Activated naive CD4-positive, alpha-beta T cell treated with anti-CD3 and anti-CD28 coated beads, Interleukin-2, amount 10 ng/mL, durations not matched to agents 7 days and 5 days (primary cell): ENCODE data around the gene ASIC4.

Source experiments
- CTCF ChIA-PET: fragments of 350-600 bp; sonication (Branson Sonifier 250); formaldehyde crosslinking; loops from one replicate; lab custom pipeline; 2021; ENCODE audit warnings: antibody characterized with exemption; lab: Charles Lee
- DNase-seq: peaks from one replicate; pipeline ENCODE4 v3.0.0-alpha.2; 2020
- H3K27ac Mint-ChIP-seq: one replicate; pipeline ENCODE4 v1.8.0; 2021; ENCODE audit warnings: mild to moderate bottlenecking, moderate library complexity, mixed read lengths
- H3K27me3 Mint-ChIP-seq: one replicate; pipeline ENCODE4 v1.8.0; 2021; ENCODE audit warnings: mild to moderate bottlenecking, mixed read lengths
- H3K36me3 Mint-ChIP-seq: one replicate; pipeline ENCODE4 v1.8.0; 2021; ENCODE audit warnings: mixed read lengths
- H3K4me1 Mint-ChIP-seq: one replicate; pipeline ENCODE4 v1.8.0; 2021; ENCODE audit warnings: mixed read lengths
- H3K4me3 Mint-ChIP-seq: one replicate; pipeline ENCODE4 v1.8.0; 2021; ENCODE audit warnings: mild to moderate bottlenecking, moderate library complexity, mixed read lengths
- H3K9me3 Mint-ChIP-seq: one replicate; pipeline ENCODE4 v1.8.0; 2021; ENCODE audit warnings: mixed read lengths

ASIC4 gene

DNA sequence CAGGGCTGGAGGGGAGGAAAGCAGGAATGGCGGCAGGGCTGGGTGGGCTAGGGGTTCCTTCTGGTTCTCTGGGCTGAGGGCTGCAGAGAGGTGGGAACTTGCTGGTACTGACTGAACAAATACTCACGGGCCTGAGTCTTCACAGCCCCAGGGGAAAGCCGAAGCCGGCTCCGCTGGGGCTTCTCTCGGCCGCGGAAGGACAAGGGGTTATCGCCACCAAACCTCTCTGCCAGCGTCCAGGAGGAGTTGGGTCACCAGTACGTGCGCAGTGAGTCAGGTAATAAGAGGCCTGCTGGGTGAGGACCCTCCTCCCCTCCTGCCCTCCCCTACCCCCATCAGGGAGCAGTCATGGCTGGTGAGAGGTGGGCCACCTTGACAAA is 29.1 kb upstream of the ASIC4 start:
- Mint-ChIP-seq H3K4me3 (no peak overlapping the region), H3K36me3 (no peaks in the 10 kb centered on the region), H3K9me3 (no peaks in the 10 kb centered on the region), H3K27me3 (peaks cover 85% of the 10 kb centered on the region), H3K4me1 (peaks cover 2% of the 10 kb centered on the region), H3K27ac (no peak overlapping the region)
- CTCF ChIA-PET = interaction anchor here (0.8 to 2.9 kb wide), 6 partner anchors 9 to 56 kb away, joined by 3 to 13 read pairs (median 3); a partner anchor contains a TSS
- DNase-seq = no peak

DNA sequence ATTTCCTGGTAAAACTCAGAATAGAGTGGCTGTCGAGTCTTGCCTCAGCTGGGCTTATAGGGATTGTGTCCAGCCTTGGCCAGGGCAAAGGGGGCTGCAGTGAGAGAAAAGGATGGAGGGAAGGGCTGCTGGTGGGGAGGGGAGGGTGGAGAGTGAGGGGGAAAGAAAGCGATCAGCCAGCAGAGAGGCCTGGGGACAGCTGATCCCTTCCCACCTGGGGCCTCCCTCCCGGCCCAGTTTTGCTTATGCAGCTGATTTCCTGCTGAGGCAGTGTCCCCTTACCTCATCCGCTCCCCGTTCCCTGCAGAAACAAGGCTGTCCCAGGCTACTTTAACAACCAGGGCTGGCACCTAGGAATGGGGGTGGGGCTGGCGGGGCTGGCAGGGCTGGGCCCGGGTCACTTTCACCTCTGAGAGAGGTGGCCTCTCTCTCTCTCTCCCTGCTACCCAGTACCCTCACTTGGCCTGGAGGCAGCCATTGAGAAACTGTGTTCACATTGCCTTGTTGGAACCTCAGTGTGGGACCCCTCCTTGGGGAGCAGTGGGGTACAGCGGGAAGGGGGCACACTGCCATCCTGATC is 27.8 kb upstream of the ASIC4 start:
- H3K4me1 Mint-ChIP-seq = peaks cover 2% of the 10 kb centered on the region
- peaks cover 73% of the 10 kb centered on the region for H3K27me3 Mint-ChIP-seq
- CTCF ChIA-PET = interaction anchor here (0.7 to 2.9 kb wide), 4 partner anchors 9 to 55 kb away, joined by 3 to 13 read pairs (median 4); a partner anchor contains a TSS
- no peak overlapping the region for H3K4me3 Mint-ChIP-seq
- H3K36me3 Mint-ChIP-seq = no peaks in the 10 kb centered on the region
- no peak for DNase-seq
- no peaks in the 10 kb centered on the region for H3K9me3 Mint-ChIP-seq
- H3K27ac Mint-ChIP-seq = no peak overlapping the region

- H3K27ac Mint-ChIP-seq = no peak overlapping the region
- peaks cover 73% of the 10 kb centered on the region for H3K27me3 Mint-ChIP-seq
- H3K4me1 Mint-ChIP-seq = peaks cover 2% of the 10 kb centered on the region
- no peaks in the 10 kb centered on the region for H3K36me3 Mint-ChIP-seq
- H3K9me3 Mint-ChIP-seq = no peaks in the 10 kb centered on the region
- DNase-seq = no peak
- CTCF ChIA-PET = interaction anchor here (0.6 kb wide), 1 partner anchor 72 kb away, joined by 3 read pairs; no protein-coding TSS in a partner anchor
- H3K4me3 Mint-ChIP-seq = no peak overlapping the region
Observed at GRCh38 chr2:219488149-219488843, 26.0 kb upstream of the ASIC4 start.

DNA sequence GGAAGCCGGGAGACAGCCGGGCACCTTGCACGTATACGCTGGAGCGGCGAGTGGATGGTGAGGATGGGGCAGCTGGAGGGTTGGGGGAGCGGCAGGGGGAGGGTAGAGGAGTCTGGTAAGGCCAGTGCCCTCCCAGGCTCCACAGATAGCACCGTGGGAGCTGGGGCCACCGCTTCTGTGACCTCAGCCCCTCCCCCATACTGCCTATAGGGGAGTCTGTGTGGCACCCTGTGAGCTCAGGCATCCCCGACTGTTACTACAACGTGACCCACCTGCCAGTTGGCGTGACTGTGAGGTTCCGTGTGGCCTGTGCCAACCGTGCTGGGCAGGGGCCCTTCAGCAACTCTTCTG is 25.5 kb upstream of the ASIC4 start:
- peaks cover 2% of the 10 kb centered on the region for H3K4me1 Mint-ChIP-seq
- H3K27me3 Mint-ChIP-seq = peaks cover 76% of the 10 kb centered on the region
- DNase-seq = no peak
- H3K9me3 Mint-ChIP-seq = no peaks in the 10 kb centered on the region
- no peak overlapping the region for H3K4me3 Mint-ChIP-seq
- CTCF ChIA-PET = interaction anchor here (0.6 to 1.1 kb wide), 2 partner anchors 42 to 73 kb away, joined by 3 read pairs; no protein-coding TSS in a partner anchor
- no peaks in the 10 kb centered on the region for H3K36me3 Mint-ChIP-seq
- H3K27ac Mint-ChIP-seq = no peak overlapping the region

GRCh38 chr2:219489315-219489714 is 25.0 kb upstream of the ASIC4 start:
- CTCF ChIA-PET = interaction anchor here (1.1 kb wide), 1 partner anchor 42 kb away, joined by 3 read pairs; no protein-coding TSS in a partner anchor
- no peak for DNase-seq
- no peak overlapping the region for H3K27ac Mint-ChIP-seq
- H3K9me3 Mint-ChIP-seq = no peaks in the 10 kb centered on the region
- H3K4me1 Mint-ChIP-seq = no peaks in the 10 kb centered on the region
- H3K36me3 Mint-ChIP-seq = no peaks in the 10 kb centered on the region
- peaks cover 76% of the 10 kb centered on the region for H3K27me3 Mint-ChIP-seq
- H3K4me3 Mint-ChIP-seq = no peak overlapping the region

- DNase-seq = no peak
- Mint-ChIP-seq H3K36me3 (no peaks in the 10 kb centered on the region), H3K4me1 (no peaks in the 10 kb centered on the region), H3K4me3 (no peak overlapping the region), H3K27ac (no peak overlapping the region), H3K9me3 (no peaks in the 10 kb centered on the region), H3K27me3 (peaks cover 76% of the 10 kb centered on the region)
- CTCF ChIA-PET = interaction anchor here (1.1 to 2.5 kb wide), 3 partner anchors 8 to 39 kb away, joined by 3 to 9 read pairs (median 5); no protein-coding TSS in a partner anchor
Observed at GRCh38 chr2:219490186-219490585, 24.1 kb upstream of the ASIC4 start.

- no peak overlapping the region for H3K4me3 Mint-ChIP-seq
- H3K27ac Mint-ChIP-seq = no peak overlapping the region
- DNase-seq = no peak
- CTCF ChIA-PET = interaction anchor here (1.1 to 2.5 kb wide), 3 partner anchors 9 to 39 kb away, joined by 3 to 9 read pairs (median 5); no protein-coding TSS in a partner anchor
- no peaks in the 10 kb centered on the region for H3K4me1 Mint-ChIP-seq
- no peaks in the 10 kb centered on the region for H3K36me3 Mint-ChIP-seq
- no peaks in the 10 kb centered on the region for H3K9me3 Mint-ChIP-seq
- peaks cover 76% of the 10 kb centered on the region for H3K27me3 Mint-ChIP-seq
Observed at GRCh38 chr2:219490600-219491130, 23.6 kb upstream of the ASIC4 start.

DNA sequence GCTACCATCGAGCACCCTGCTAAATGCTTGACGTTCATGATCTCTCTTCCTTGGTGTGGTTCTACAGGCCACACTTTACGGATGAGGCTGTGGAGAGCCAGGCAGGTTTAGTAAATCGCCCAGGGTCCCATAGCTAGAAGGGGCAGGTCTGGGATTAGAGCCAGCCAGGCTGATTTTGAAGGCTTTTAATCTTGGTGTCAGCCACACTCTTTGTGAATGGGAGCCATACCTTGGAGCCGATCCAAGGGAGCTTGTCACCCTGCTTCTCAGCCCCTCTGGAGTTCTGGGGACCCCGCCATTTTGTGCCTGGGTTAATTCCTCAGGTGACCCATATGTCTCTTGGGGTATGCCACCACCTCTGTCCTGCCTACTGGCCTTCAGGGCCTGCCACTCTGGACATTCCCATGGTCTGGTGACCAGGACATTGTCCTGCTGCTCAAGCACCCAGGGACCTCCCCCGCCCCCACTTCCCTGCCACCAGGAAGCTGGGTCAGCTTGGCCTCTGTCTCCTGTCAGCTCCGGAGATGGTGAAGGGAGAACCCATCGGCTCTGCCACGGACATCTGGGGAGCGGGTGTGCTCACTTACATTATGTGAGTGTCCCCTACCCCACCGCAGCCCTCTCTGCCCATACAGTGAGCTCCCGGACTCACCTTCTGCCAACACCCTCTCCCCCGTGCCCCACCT is 22.9 kb upstream of the ASIC4 start:
- Mint-ChIP-seq H3K9me3 (no peaks in the 10 kb centered on the region), H3K4me3 (no peak overlapping the region), H3K36me3 (no peaks in the 10 kb centered on the region), H3K27me3 (peaks cover 76% of the 10 kb centered on the region), H3K27ac (no peak overlapping the region), H3K4me1 (peaks cover 2% of the 10 kb centered on the region)
- no peak for DNase-seq
- CTCF ChIA-PET = interaction anchor here (1.5 to 2.5 kb wide), 4 partner anchors 10 to 43 kb away, joined by 4 to 9 read pairs (median 5); no protein-coding TSS in a partner anchor

GRCh38 chr2:219492575-219492974 is 21.7 kb upstream of the ASIC4 start:
- Mint-ChIP-seq H3K27me3 (peaks cover 76% of the 10 kb centered on the region), H3K9me3 (no peaks in the 10 kb centered on the region)
- CTCF ChIA-PET = interaction anchor here (1.0 to 2.5 kb wide), 4 partner anchors 25 to 42 kb away, joined by 3 to 9 read pairs (median 4); no protein-coding TSS in a partner anchor

DNA sequence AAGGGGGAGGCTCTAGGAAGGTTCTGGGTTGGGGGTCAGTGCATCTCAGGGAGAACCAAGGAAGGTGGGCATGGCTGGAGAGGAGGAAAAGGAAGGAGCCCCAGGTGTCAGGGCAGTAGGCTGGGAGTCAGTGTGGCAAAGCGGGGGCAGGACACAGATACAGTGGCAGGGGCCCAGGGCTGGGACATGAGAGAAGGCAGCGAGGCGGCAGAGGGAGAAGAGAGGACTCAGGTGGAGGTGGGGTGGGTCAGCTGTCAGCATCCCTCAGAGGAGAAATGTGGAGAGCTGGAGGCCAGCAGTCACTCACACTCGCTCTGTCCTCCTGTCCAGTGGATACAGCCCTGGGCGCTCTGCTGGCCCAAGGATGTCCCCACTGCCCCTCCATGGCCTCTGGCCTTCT is 21.2 kb upstream of the ASIC4 start:
- H3K27ac Mint-ChIP-seq = no peak overlapping the region
- H3K9me3 Mint-ChIP-seq = no peaks in the 10 kb centered on the region
- CTCF ChIA-PET = interaction anchor here (1.0 to 4.7 kb wide), 3 partner anchors 24 to 35 kb away, joined by 3 to 131 read pairs (median 5); no protein-coding TSS in a partner anchor
- peaks cover 78% of the 10 kb centered on the region for H3K27me3 Mint-ChIP-seq
- DNase-seq = no peak
- no peaks in the 10 kb centered on the region for H3K36me3 Mint-ChIP-seq
- H3K4me3 Mint-ChIP-seq = no peak overlapping the region
- peaks cover 11% of the 10 kb centered on the region for H3K4me1 Mint-ChIP-seq

More at GRCh38 chr2:219492575-219492974, 21.7 kb upstream of the ASIC4 start:
- no peak overlapping the region for H3K27ac Mint-ChIP-seq
- no peaks in the 10 kb centered on the region for H3K36me3 Mint-ChIP-seq
- H3K4me3 Mint-ChIP-seq = no peak overlapping the region
- H3K4me1 Mint-ChIP-seq = peaks cover 9% of the 10 kb centered on the region
- no peak for DNase-seq

DNA sequence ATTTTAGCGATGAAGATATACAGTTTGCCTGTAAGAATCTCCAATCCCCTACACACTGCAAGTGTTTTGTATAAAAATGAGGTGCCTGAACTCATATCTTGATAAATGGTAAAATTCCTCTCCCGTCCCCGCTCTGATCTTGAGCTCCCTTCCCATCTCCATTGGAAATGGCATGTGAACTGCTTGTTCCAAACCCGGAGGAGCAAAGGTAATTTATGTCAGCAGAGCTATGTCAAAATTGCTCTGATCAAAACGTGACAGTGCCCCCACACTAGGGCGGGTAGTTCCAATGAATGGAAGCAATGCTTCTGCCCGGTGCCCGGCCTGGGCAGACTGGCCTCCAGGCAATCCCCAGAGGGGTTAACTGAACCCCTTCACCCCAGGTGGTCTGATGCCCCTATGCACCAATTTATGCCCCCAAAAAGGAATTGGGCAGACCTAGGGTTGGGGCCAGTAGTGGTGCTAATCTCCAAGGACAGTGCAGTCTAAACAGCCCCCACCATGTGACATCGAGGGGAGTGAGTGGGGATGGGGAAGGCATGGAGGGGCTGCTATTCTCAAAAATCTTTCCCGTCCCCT is 19.2 kb upstream of the ASIC4 start:
- Mint-ChIP-seq H3K9me3 (no peaks in the 10 kb centered on the region), H3K27ac (no peak overlapping the region), H3K27me3 (peaks cover 74% of the 10 kb centered on the region), H3K4me1 (peaks cover 28% of the 10 kb centered on the region), H3K36me3 (peaks cover 5% of the 10 kb centered on the region), H3K4me3 (no peak overlapping the region)
- DNase-seq = no peak
- CTCF ChIA-PET = interaction anchor here (0.8 to 4.7 kb wide), 18 partner anchors 9 to 148 kb away, joined by 3 to 131 read pairs (median 4); partner anchors contain the start of gene ASIC4

- CTCF ChIA-PET = interaction anchor here (0.7 to 4.7 kb wide), 19 partner anchors 9 to 93 kb away, joined by 3 to 131 read pairs (median 5); partner anchors contain the start of gene ASIC4
- peaks cover 5% of the 10 kb centered on the region for H3K36me3 Mint-ChIP-seq
- peaks cover 74% of the 10 kb centered on the region for H3K27me3 Mint-ChIP-seq
- DNase-seq = peak; percentile 75
- no peak overlapping the region for H3K4me3 Mint-ChIP-seq
- H3K9me3 Mint-ChIP-seq = no peaks in the 10 kb centered on the region
- H3K27ac Mint-ChIP-seq = no peak overlapping the region
- peaks cover 34% of the 10 kb centered on the region for H3K4me1 Mint-ChIP-seq
Observed at GRCh38 chr2:219495531-219496122, 18.7 kb upstream of the ASIC4 start.

DNA sequence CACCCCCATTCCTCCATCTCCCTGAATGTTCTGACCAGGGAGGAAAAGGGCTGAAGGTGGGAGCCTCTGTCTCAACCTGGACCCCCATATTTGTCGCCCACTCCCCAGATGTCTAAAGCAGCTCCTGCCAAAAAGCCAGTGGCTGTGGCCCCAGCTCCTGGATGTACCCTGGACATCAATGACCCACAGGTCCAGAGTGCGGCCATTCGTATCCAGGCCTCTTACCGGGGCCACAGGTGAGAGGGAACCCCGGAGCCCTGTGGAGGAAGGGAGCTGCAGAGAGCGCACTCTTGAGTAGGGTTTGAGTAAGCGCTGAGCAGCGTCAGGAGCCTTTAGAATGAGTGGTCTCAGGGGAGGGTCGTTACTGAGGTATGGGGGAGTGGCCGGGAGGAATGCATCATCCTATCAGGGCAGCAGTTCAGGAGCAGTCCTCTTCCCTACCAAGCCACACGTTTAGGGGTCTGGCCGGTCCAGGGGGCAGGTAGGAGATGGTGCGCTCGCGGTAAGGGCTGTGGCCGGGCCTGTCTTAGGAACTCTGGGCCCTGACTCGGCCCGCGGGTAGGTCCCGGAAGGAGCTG is 17.9 kb upstream of the ASIC4 start:
- no peak overlapping the region for H3K27ac Mint-ChIP-seq
- CTCF ChIA-PET = interaction anchor here (0.7 to 4.7 kb wide), 16 partner anchors 10 to 80 kb away, joined by 3 to 131 read pairs (median 5); partner anchors contain the start of gene ASIC4
- no peaks in the 10 kb centered on the region for H3K9me3 Mint-ChIP-seq
- H3K36me3 Mint-ChIP-seq = peaks cover 5% of the 10 kb centered on the region
- H3K4me1 Mint-ChIP-seq = peaks cover 40% of the 10 kb centered on the region
- DNase-seq = no peak
- H3K4me3 Mint-ChIP-seq = no peak overlapping the region
- peaks cover 74% of the 10 kb centered on the region for H3K27me3 Mint-ChIP-seq
